Left lung (tissue), 10 donors: ENCODE results near the gene RGS8. TPM values are rescaled to one million over a fixed set of nuclear protein-coding genes. Genes with fewer than 3 reads are reported as not detected.

Experiments used
- ATAC-seq: fragments of 200-7000 bp; cut with Tn5 transposase; one replicate; pipeline ENCODE4 v1.9.1; 2020; ENCODE audit warnings: moderate library complexity
- DNase-seq, 4 donors: peaks; one replicate each; pipeline ENCODE4 v3.0.0-alpha.2; 2013 to 2020
- H3K27ac ChIP-seq, 2 donors: fragments of 200-600 bp; sonication (generic) in 1 of 2; one replicate each; pipeline versions ENCODE4 v1.5.0 to v1.8.0; 2020 to 2021
- H3K27me3 ChIP-seq, 2 donors: fragments of 200-600 bp; sonication (generic) in 1 of 2; one replicate each; pipeline versions ENCODE4 v1.5.0 to v1.8.0; 2020 to 2021
- H3K36me3 ChIP-seq, 2 donors: fragments of 200-600 bp; sonication (generic) in 1 of 2; one replicate each; pipeline versions ENCODE4 v1.5.0 to v1.8.0; 2020 to 2021
- H3K4me1 ChIP-seq, 2 donors: fragments of 200-600 bp; one replicate each; pipeline ENCODE4 v1.8.0; 2021
- H3K4me3 ChIP-seq, 2 donors: fragments of 200-600 bp; sonication (generic) in 1 of 2; one replicate each; pipeline versions ENCODE4 v1.5.0 to v1.8.0; 2020 to 2021; ENCODE audit warnings: mild to moderate bottlenecking in 1 of 2
- H3K9me3 ChIP-seq, 2 donors: fragments of 200-600 bp; sonication (generic) in 1 of 2; one replicate each; pipeline versions ENCODE4 v1.5.0 to v1.8.0; 2020 to 2021
- intact Hi-C, 2 donors: fragments of 100-400 bp; cut with DNase I; formaldehyde crosslinking; loops; one replicate each; pipeline versions ENCODE4 v1.11.2 to v1.14.2; 2022
- polyA plus RNA-seq, 6 donors: library from polyadenylated mRNA; unstranded; fragments of 120-200 nt; gene quantifications; one replicate each; pipeline ENCODE4 v1.2.1, GENCODE V29; 2013; ENCODE audit not compliant: insufficient read length in 6 of 6
- total RNA-seq, 2 donors: library from RNA; stranded (reverse); fragmentation: NEBNext Ultra II Directional; extraction: Animal tissue kit (Norgen Biotek cat#: 25700); gene quantifications; one replicate each; pipeline ENCODE4 v1.2.1, GENCODE V29; 2021
- TF ChIP-seq, protein P1 (sequence below), 2 donors: fragments of 200-600 bp; sonication (generic) in 1 of 2; IDR thresholded peaks; one replicate each; pipeline versions ENCODE4 v1.5.0 to v1.8.0; 2021; ENCODE audit warnings: antibody characterized with exemption in 2 of 2
- donor health status: DM: no; HTN: yes; CAD: no.
- donor health status: DM: no; HTN: no; CAD: no.

RGS8 gene
- total and polyA plus RNA-seq, 8 donors, result 0.05 TPM; not detected in 7

GRCh38 chr1:182718311-182718710 lies 33.9 kb upstream of the RGS8 start:
- ATAC-seq (no peak), DNase-seq (peak in 1 of 4 donors; percentile 43)
- TF ChIP-seq, protein P1, sequence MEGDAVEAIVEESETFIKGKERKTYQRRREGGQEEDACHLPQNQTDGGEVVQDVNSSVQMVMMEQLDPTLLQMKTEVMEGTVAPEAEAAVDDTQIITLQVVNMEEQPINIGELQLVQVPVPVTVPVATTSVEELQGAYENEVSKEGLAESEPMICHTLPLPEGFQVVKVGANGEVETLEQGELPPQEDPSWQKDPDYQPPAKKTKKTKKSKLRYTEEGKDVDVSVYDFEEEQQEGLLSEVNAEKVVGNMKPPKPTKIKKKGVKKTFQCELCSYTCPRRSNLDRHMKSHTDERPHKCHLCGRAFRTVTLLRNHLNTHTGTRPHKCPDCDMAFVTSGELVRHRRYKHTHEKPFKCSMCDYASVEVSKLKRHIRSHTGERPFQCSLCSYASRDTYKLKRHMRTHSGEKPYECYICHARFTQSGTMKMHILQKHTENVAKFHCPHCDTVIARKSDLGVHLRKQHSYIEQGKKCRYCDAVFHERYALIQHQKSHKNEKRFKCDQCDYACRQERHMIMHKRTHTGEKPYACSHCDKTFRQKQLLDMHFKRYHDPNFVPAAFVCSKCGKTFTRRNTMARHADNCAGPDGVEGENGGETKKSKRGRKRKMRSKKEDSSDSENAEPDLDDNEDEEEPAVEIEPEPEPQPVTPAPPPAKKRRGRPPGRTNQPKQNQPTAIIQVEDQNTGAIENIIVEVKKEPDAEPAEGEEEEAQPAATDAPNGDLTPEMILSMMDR (IDR thresholded peaks at IDR 0.05), result no peak
- Histone ChIP-seq H3K4me1 (no peaks in the 10 kb centered on the region), H3K4me3 (no peak overlapping the region), H3K36me3 (no peaks in the 10 kb centered on the region), H3K27ac (no peak overlapping the region), H3K27me3 (no peaks in the 10 kb centered on the region), H3K9me3 (no peaks in the 10 kb centered on the region)
- intact Hi-C loops, result no loop called here

DNA sequence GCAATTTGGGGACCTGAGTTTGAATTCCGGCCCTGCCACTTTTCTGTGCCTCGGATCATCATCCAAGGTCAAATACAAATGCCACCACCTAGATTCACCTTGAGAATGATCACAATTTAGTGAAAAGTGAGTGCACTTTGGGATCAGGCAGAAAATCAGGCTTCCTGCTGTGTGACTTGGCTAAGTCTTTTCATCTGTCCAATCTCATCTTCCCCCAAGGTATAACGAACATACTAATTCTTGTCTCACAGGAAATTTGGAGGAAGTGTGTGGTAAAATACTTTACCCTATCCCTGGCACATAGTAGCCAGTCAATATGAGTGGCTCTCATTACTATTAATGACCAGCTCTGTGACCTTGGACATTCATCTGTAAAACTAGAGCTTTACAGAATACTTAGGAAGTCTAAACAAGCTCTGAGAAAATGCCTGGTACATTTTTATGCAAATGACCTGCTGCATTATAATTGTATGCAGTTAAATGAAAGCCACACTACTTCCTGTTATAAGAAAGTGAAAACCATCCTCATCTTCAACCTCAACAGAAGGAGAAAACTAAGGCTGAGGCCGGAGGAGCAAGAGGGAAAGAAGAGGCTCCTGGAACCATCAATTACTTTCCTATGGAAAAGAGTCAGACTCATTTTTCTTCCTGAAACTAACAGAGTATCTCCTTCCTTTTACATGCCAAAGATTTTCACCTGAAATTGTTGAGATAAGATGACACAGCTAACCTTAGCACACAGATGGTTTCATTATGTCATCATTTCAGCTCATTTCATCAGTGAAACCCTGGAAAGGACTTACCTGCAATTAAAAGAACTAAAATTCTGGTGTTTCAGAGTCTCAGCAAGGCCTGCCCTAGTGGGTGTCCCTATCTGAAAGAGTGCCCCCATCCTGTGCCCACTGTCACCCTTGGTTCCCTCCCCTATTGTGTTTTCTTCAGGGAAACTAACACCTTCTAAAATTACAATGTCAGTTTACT lies 32.6 kb upstream of the RGS8 start:
- H3K27ac ChIP-seq, result no peak overlapping the region
- ATAC-seq, result no peak
- intact Hi-C loops, result no loop called here
- no peaks in the 10 kb centered on the region for H3K27me3 ChIP-seq
- H3K36me3 ChIP-seq, result no peaks in the 10 kb centered on the region
- no peak overlapping the region for H3K4me3 ChIP-seq
- DNase-seq, result no peak
- no peaks in the 10 kb centered on the region for H3K9me3 ChIP-seq
- TF ChIP-seq, protein P1 (IDR thresholded peaks at IDR 0.05), result no peak
- H3K4me1 ChIP-seq, result no peaks in the 10 kb centered on the region

DNA sequence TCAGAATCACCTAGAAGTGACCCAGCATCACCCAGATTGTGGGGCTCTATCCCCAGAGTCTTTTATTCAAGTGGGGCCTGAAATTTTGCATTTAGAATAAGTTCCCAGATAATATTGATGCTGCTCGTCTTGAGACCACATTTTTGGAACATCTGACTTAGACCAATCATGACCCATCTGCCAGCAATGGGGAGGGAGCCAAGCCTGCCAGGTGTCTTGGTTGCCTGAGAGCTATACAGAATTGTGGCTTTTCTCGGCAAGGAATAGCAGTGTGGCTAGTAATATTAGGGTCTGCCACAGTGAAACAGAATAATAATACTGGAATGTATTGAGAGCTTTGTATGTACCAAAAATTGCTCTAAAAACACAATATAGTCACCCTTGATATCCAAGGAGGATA lies 31.1 kb upstream of the RGS8 start:
- Histone ChIP-seq H3K4me3 (no peak overlapping the region), H3K27me3 (no peaks in the 10 kb centered on the region), H3K27ac (no peak overlapping the region), H3K9me3 (no peaks in the 10 kb centered on the region), H3K4me1 (no peaks in the 10 kb centered on the region), H3K36me3 (no peaks in the 10 kb centered on the region)
- TF ChIP-seq, protein P1 (IDR thresholded peaks at IDR 0.05), result no peak
- ATAC-seq (no peak), DNase-seq (no peak)
- intact Hi-C loops, result no loop called here

DNA sequence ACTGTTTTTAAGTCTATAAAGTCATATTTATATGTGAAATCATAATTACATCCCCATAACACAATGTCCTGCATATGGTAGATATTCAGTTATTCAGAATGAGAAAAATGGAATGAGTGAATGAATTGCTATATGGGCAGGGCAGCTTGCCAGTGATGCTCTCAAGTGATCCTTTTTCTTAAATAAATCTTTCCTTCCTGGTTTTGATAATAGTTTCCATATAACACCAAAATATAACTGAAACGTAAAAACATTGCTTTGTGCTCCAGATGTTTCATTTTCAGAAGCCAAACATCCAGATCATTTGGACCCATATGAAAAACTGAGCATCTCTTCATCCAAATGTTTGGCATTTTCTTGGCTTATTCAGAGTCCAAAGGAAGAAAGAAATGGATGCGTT lies 30.2 kb upstream of the RGS8 start:
- TF ChIP-seq, protein P1 (IDR thresholded peaks at IDR 0.05), result no peak

DNA sequence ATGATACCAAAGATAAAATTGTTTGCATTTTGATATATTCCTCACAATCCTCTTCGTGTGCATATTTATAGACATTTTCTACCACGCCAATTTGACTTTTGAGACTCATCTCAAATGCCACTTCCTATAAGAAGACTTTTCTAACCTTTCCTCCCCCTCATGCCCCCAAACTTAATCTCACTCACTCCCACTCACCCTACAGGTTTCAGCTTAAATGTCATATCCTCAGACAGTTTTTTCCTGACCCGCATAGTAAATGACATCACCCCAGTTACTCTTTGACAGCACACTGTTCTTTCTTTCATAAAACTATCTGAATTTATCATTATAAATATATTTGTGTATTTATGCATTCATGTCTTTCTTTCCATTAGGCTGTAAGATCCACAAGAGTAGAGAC lies 29.6 kb upstream of the RGS8 start:
- Histone ChIP-seq H3K36me3 (no peaks in the 10 kb centered on the region), H3K4me1 (no peaks in the 10 kb centered on the region), H3K27me3 (no peaks in the 10 kb centered on the region), H3K4me3 (no peak overlapping the region), H3K27ac (no peak overlapping the region), H3K9me3 (no peaks in the 10 kb centered on the region)
- TF ChIP-seq, protein P1 (IDR thresholded peaks at IDR 0.05), result no peak
- ATAC-seq, result no peak
- DNase-seq, result no peak
- intact Hi-C loops, result no loop called here

More for the DNA sequence above, 30.2 kb upstream of the RGS8 start:
- H3K9me3 ChIP-seq, result no peaks in the 10 kb centered on the region
- no peaks in the 10 kb centered on the region for H3K36me3 ChIP-seq
- intact Hi-C loops, result no loop called here
- H3K4me3 ChIP-seq, result no peak overlapping the region
- no peaks in the 10 kb centered on the region for H3K27me3 ChIP-seq
- ATAC-seq (no peak), DNase-seq (no peak)
- no peaks in the 10 kb centered on the region for H3K4me1 ChIP-seq
- H3K27ac ChIP-seq, result no peak overlapping the region
